Mucosa of descending colon (tissue), 3 donors: ENCODE results near the gene PLD1. TPM values are rescaled to one million over a fixed set of nuclear protein-coding genes. Genes with fewer than 3 reads are reported as not detected.

ENCODE experiments used
- ATAC-seq: fragments of 200-7000 bp; cut with Tn5 transposase; one replicate; pipeline ENCODE4 v1.9.1; 2020; ENCODE audit warnings: mild to moderate bottlenecking, moderate library complexity
- DNase-seq, 3 donors: peaks; one replicate each; pipeline ENCODE4 v3.0.0-alpha.2; 2020
- H3K36me3 ChIP-seq: fragments of 200-600 bp; one replicate; pipeline ENCODE4 v1.8.0; 2021; ENCODE audit warnings: low read depth, mild to moderate bottlenecking
- H3K4me1 ChIP-seq: fragments of 200-600 bp; one replicate; pipeline ENCODE4 v1.8.0; 2021; ENCODE audit warnings: low read depth, mild to moderate bottlenecking
- H3K4me3 ChIP-seq: fragments of 200-600 bp; one replicate; pipeline ENCODE4 v1.8.0; 2021; ENCODE audit warnings: mild to moderate bottlenecking
- H3K9me3 ChIP-seq: fragments of 200-600 bp; one replicate; pipeline ENCODE4 v1.8.0; 2021; ENCODE audit warnings: mild to moderate bottlenecking
- intact Hi-C, 2 donors: fragments of 100-400 bp; cut with DNase I in 1 of 2; cut with micrococcal nuclease in 1 of 2; formaldehyde crosslinking; loops; one replicate each; pipeline versions ENCODE4 v1.11.0 to v1.11.1; 2022; cut with DNase I, micrococcal nuclease
- total RNA-seq, 3 donors: library from RNA; stranded (reverse); fragmentation: NEBNext Ultra II Directional in 2 of 3; extraction: Animal tissue kit (Norgen Biotek cat#: 25700) in 2 of 3; gene quantifications; one replicate each; pipeline versions ENCODE4 v1.2.1 to v1.2.4, GENCODE V29; 2021 to 2023
- TF ChIP-seq, protein P1 (sequence below): fragments of 200-600 bp; IDR thresholded peaks from one replicate; pipeline ENCODE4 v1.8.0; 2022; ENCODE audit warnings: antibody characterized with exemption, mild to moderate bottlenecking
- donor health status: DM: no; HTN: no; CAD: no; lungs with moderate emphysema.
- donor health status: DM: no; HTN: no; CAD: no.
- donor health status: DM: no; HTN: yes; CAD: no.

PLD1 gene
- total RNA-seq, 3 donors from 2014 or later: 46.6 to 105 (median 65.1) TPM

DNA sequence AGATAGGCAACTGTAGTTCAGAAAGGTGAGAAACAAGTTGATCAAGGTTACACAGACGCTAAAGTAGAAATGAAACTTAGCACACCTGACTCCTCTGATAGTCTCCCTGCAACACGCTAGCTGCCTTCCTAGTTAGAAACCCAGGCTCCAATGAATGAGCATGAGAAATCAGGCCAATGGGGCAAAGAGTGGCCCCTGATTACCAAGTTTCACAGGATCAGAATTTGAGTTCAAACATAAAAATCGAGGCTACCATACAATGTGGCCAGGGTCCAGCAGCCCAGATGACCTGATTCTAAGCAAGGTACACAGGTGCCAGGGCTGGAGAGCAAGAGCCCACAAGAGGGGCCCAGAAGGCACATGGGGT is 7.7 kb downstream of the PLD1 start:
- peak; percentile 18 for ATAC-seq
- intact Hi-C loops: no loop called here
- DNase-seq: no peak
- TF ChIP-seq, protein P1, sequence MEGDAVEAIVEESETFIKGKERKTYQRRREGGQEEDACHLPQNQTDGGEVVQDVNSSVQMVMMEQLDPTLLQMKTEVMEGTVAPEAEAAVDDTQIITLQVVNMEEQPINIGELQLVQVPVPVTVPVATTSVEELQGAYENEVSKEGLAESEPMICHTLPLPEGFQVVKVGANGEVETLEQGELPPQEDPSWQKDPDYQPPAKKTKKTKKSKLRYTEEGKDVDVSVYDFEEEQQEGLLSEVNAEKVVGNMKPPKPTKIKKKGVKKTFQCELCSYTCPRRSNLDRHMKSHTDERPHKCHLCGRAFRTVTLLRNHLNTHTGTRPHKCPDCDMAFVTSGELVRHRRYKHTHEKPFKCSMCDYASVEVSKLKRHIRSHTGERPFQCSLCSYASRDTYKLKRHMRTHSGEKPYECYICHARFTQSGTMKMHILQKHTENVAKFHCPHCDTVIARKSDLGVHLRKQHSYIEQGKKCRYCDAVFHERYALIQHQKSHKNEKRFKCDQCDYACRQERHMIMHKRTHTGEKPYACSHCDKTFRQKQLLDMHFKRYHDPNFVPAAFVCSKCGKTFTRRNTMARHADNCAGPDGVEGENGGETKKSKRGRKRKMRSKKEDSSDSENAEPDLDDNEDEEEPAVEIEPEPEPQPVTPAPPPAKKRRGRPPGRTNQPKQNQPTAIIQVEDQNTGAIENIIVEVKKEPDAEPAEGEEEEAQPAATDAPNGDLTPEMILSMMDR: no peak
- Histone ChIP-seq H3K4me1 (peaks cover 15% of the 10 kb centered on the region), H3K4me3 (no peak overlapping the region), H3K9me3 (no peaks in the 10 kb centered on the region), H3K36me3 (no peaks in the 10 kb centered on the region)

- Histone ChIP-seq H3K9me3 (no peaks in the 10 kb centered on the region), H3K36me3 (no peaks in the 10 kb centered on the region), H3K4me3 (no peak overlapping the region), H3K4me1 (peaks cover 15% of the 10 kb centered on the region)
- DNase-seq: no peak
- peak; percentile 62 for ATAC-seq
- TF ChIP-seq, protein P1: no peak
- intact Hi-C loops: no loop called here
Measured at GRCh38 chr3:171801738-171802589, 8.3 kb downstream of the PLD1 start.

DNA sequence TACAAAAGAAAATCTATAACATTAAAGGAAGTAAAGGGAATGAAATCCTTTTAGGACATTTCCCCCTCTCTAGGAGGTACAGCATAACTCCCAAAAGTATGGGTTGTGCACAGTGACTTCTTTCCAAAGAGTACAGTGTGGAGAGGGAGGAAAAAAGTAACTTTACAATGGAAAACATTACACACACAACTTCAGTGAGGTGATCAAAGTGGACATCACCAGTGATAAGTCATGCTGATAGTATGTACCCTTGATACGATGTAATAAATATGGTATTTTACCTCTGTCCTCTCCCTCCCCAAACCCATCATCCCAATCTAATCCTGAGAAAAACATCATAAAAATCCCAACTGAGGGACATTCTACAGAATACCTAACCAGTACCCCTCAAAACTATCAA is 10.8 kb downstream of the PLD1 start:
- ATAC-seq (no peak), DNase-seq (no peak)
- intact Hi-C loops: no loop called here
- Histone ChIP-seq H3K4me3 (no peak overlapping the region), H3K4me1 (peaks cover 4% of the 10 kb centered on the region), H3K9me3 (no peaks in the 10 kb centered on the region), H3K36me3 (no peaks in the 10 kb centered on the region)
- TF ChIP-seq, protein P1: no peak

DNA sequence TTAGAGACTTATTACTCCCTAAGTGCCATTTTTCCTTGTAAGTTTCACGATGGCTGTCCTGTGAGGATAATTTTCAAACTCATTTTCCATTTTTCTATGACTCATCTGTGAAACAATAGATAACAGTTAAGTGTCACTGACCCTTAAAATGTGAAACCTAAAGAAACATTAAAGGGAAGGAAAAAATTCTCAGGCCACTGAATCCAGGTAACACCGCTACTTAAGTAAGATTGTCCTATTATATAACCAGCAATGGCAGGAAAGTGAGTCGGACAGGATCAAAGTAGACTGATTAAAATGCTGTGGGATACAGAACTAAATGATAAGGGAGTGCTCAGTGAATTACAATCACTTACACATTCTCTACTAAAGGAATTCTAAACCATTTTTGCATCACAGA is 12.4 kb downstream of the PLD1 start:
- Histone ChIP-seq H3K4me3 (no peak overlapping the region), H3K4me1 (peaks cover 4% of the 10 kb centered on the region), H3K36me3 (no peaks in the 10 kb centered on the region), H3K9me3 (no peaks in the 10 kb centered on the region)
- TF ChIP-seq, protein P1: no peak
- no peak for DNase-seq
- intact Hi-C loops: no loop called here
- ATAC-seq: no peak

DNA sequence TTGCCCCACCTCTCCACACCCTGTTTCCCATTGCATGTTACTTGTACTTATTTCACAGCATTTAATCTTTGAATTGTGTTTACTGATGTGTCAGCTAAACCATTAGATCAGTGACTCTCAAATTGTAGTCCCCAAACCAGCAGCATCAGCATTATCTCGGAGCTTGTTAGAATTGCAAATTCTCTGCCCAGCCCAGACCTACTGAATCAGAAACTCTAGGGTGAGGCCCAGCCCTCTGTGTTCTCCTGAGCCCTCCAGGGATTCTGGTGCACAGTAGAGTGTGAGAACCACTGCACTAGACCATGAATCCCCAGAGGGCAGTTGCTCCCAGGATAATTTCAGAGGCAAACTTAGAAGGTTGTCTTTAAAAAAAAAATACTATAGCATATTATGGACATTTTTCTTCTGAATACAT is 13.0 kb downstream of the PLD1 start:
- DNase-seq: no peak
- no peaks in the 10 kb centered on the region for H3K9me3 ChIP-seq

More for the DNA sequence above, 13.0 kb downstream of the PLD1 start:
- Histone ChIP-seq H3K36me3 (no peaks in the 10 kb centered on the region), H3K4me1 (peaks cover 2% of the 10 kb centered on the region), H3K4me3 (no peak overlapping the region)
- peak; percentile 47 for ATAC-seq
- TF ChIP-seq, protein P1: no peak
- intact Hi-C loops: no loop called here
